Body of pancreas (tissue), 4 donors: ENCODE results near the gene ADGRE2.
"Not testable (repeated sequence)": the region's sequence is repeated elsewhere in the genome, so short reads cannot be mapped to it uniquely, and the experiment has no call there.

Experiments used
- CTCF ChIP-seq, 7 experiments: fragments of 450-650 bp in 4 of 7; fragments of 200-600 bp in 3 of 7; sonication (generic) in 3 of 7; IDR thresholded peaks; one replicate each; pipeline ENCODE4 v1.5.1; 2016 to 2019; ENCODE audit warnings: antibody characterized with exemption in 7 of 7
- POLR2A ChIP-seq, 3 donors: fragments of 450-650 bp; IDR thresholded peaks; one replicate each; pipeline ENCODE4 v1.6.1; 2016; ENCODE audit warnings: antibody characterized with exemption in 3 of 3, mild to moderate bottlenecking in 2 of 3

GRCh38 chr19:14765841-14766240 lies 12.5 kb downstream of the ADGRE2 start:
- not testable (repeated sequence) for TF ChIP-seq CTCF, POLR2A (IDR thresholded peaks at IDR 0.05)
